CD8-positive, alpha-beta memory T cell (primary cell): ENCODE results near the gene CARD11. TPM values are rescaled to one million over a fixed set of nuclear protein-coding genes. Genes with fewer than 3 reads are reported as not detected.

Experiments
- CTCF ChIA-PET: fragments of 350-600 bp; sonication (Branson Sonifier 250); formaldehyde crosslinking; loops from one replicate; lab custom pipeline; 2021; ENCODE audit warnings: antibody characterized with exemption; lab: Charles Lee
- POLR2A ChIA-PET: fragments of 350-600 bp; sonication (Branson Sonifier 250); formaldehyde crosslinking; loops from one replicate; lab custom pipeline; 2021; ENCODE audit warnings: antibody characterized with exemption; lab: Charles Lee
- DNase-seq, 5 donors: peaks; one replicate each; pipeline versions ENCODE4 v3.0.0 to v3.0.0-alpha.2; 2020 to 2022; ENCODE audit warnings: mixed read lengths in 1 of 5
- H3K27ac ChIP-seq: one replicate; pipeline ENCODE4 v1.7.0; 2013; ENCODE audit warnings: low read depth, mild to moderate bottlenecking, low read length, moderate library complexity
- H3K27me3 ChIP-seq: 2 replicates; pipeline ENCODE4 v1.7.0; 2013; ENCODE audit warnings: low read length, mild to moderate bottlenecking; ENCODE audit not compliant: insufficient read depth, poor library complexity, severe bottlenecking
- H3K36me3 ChIP-seq: 2 replicates; pipeline ENCODE4 v1.7.0; 2013; ENCODE audit warnings: mild to moderate bottlenecking, low read length, moderate library complexity; ENCODE audit not compliant: insufficient read depth
- H3K4me1 ChIP-seq: 2 replicates; pipeline ENCODE4 v1.7.0; 2013; ENCODE audit warnings: mild to moderate bottlenecking, low read length, moderate library complexity; ENCODE audit not compliant: insufficient read depth
- H3K4me3 ChIP-seq: 2 replicates; pipeline ENCODE4 v1.7.0; 2013; ENCODE audit warnings: mild to moderate bottlenecking, low read length
- H3K9me3 ChIP-seq: 2 replicates; pipeline ENCODE4 v1.7.0; 2013; ENCODE audit warnings: mild to moderate bottlenecking, low read length
- H3K27ac Mint-ChIP-seq, 8 donors: one replicate each; pipeline ENCODE4 v1.8.0; 2020 to 2021; ENCODE audit warnings: mixed read lengths in 8 of 8, mild to moderate bottlenecking in 6 of 8, inconsistent platforms in 3 of 8, moderate library complexity in 3 of 8
- H3K27me3 Mint-ChIP-seq, 2 donors: one replicate each; pipeline ENCODE4 v1.8.0; 2020 to 2021; ENCODE audit warnings: mixed read lengths in 2 of 2, mild to moderate bottlenecking in 1 of 2, moderate library complexity in 1 of 2
- H3K36me3 Mint-ChIP-seq, 3 donors: one replicate each; pipeline ENCODE4 v1.8.0; 2020 to 2021; ENCODE audit warnings: mixed read lengths in 3 of 3, inconsistent platforms in 1 of 3, mild to moderate bottlenecking in 1 of 3
- H3K4me1 Mint-ChIP-seq, 3 donors: one replicate each; pipeline ENCODE4 v1.8.0; 2020 to 2021; ENCODE audit warnings: mixed read lengths in 3 of 3, inconsistent platforms in 1 of 3, mild to moderate bottlenecking in 1 of 3
- H3K4me3 Mint-ChIP-seq, 7 donors: one replicate each; pipeline ENCODE4 v1.8.0; 2020 to 2021; ENCODE audit warnings: mixed read lengths in 7 of 7, mild to moderate bottlenecking in 6 of 7, moderate library complexity in 4 of 7, inconsistent platforms in 2 of 7
- H3K9me3 Mint-ChIP-seq, 5 donors: one replicate each; pipeline ENCODE4 v1.8.0; 2020 to 2022; ENCODE audit warnings: mixed read lengths in 5 of 5, mild to moderate bottlenecking in 3 of 5, moderate library complexity in 2 of 5, inconsistent platforms in 1 of 5
- polyA plus RNA-seq: library from polyadenylated mRNA; unstranded; fragments of 300-500 nt; fragmentation: Illumina TruSeq; gene quantifications from one replicate; pipeline ENCODE4 v1.2.3, GENCODE V29; 2021
- total RNA-seq, 2 experiments: library from RNA; stranded (reverse); gene quantifications; one replicate each; pipeline ENCODE4 v1.2.3, GENCODE V29; 2021

CARD11 gene
- total and polyA plus RNA-seq, 3 experiments from 2014 or later: 40.9 to 72.1 (median 68.4) TPM

- CTCF ChIA-PET: interaction anchor here (1.5 kb wide), 1 partner anchor 60 kb away, joined by 3 read pairs; no protein-coding TSS in a partner anchor
- H3K4me1 Mint-ChIP-seq: peaks cover 49 to 74% (median 68%) of the 10 kb centered on the region in 3 donors
- H3K27ac Mint-ChIP-seq: no peak overlapping the region
- H3K4me3 Mint-ChIP-seq: no peak overlapping the region
- Histone ChIP-seq H3K27ac (no peak overlapping the region), H3K27me3 (no peaks in the 10 kb centered on the region), H3K9me3 (no peaks in the 10 kb centered on the region), H3K4me1 (peaks cover 36% of the 10 kb centered on the region), H3K4me3 (no peak overlapping the region), H3K36me3 (peaks cover 21% of the 10 kb centered on the region)
- H3K36me3 Mint-ChIP-seq: peaks cover 0 to 56% (median 12%) of the 10 kb centered on the region in 3 donors
- H3K27me3 Mint-ChIP-seq: peaks cover 0 to 2% of the 10 kb centered on the region in 2 donors
- no peaks in the 10 kb centered on the region for H3K9me3 Mint-ChIP-seq
- DNase-seq: no peak
- POLR2A ChIA-PET: no interaction called here
These were observed 38.4 kb downstream of the CARD11 start for GRCh38 chr7:3005257-3005656.

- no peak overlapping the region for H3K4me3 Mint-ChIP-seq
- Histone ChIP-seq H3K36me3 (peaks cover 21% of the 10 kb centered on the region), H3K4me1 (peaks cover 24% of the 10 kb centered on the region), H3K9me3 (no peaks in the 10 kb centered on the region), H3K27ac (no peak overlapping the region), H3K27me3 (no peaks in the 10 kb centered on the region), H3K4me3 (no peak overlapping the region)
- peaks cover 45 to 72% (median 67%) of the 10 kb centered on the region in 3 donors for H3K4me1 Mint-ChIP-seq
- no peak for DNase-seq
- peak overlapping the region in 5 of 8 donors; percentile 9 to 54 (median 42) for H3K27ac Mint-ChIP-seq
- POLR2A ChIA-PET: no interaction called here
- H3K27me3 Mint-ChIP-seq: peaks cover 0 to 2% of the 10 kb centered on the region in 2 donors
- CTCF ChIA-PET: no interaction called here
- peaks cover 0 to 66% (median 15%) of the 10 kb centered on the region in 3 donors for H3K36me3 Mint-ChIP-seq
- H3K9me3 Mint-ChIP-seq: no peaks in the 10 kb centered on the region
These were observed 39.7 kb downstream of the CARD11 start for GRCh38 chr7:3003936-3004335.

GRCh38 chr7:3002631-3003030, 41.0 kb downstream of the CARD11 start:
- no peak overlapping the region for H3K4me3 ChIP-seq
- H3K27ac ChIP-seq: no peak overlapping the region
- peaks cover 11% of the 10 kb centered on the region for H3K4me1 ChIP-seq
- Mint-ChIP-seq H3K4me3 (no peak overlapping the region), H3K27ac (peak overlapping the region in 1 of 8 donors; percentile 66), H3K36me3 (peaks cover 0 to 63% (median 12%) of the 10 kb centered on the region in 3 donors), H3K4me1 (peaks cover 35 to 60% (median 56%) of the 10 kb centered on the region in 3 donors), H3K27me3 (peaks cover 0 to 2% of the 10 kb centered on the region in 2 donors), H3K9me3 (no peaks in the 10 kb centered on the region)
- no peaks in the 10 kb centered on the region for H3K9me3 ChIP-seq
- no peaks in the 10 kb centered on the region for H3K27me3 ChIP-seq
- peaks cover 22% of the 10 kb centered on the region for H3K36me3 ChIP-seq
- ChIA-PET CTCF (no interaction called here), POLR2A (no interaction called here)
- DNase-seq: no peak

GRCh38 chr7:3000566-3000965, 43.1 kb downstream of the CARD11 start:
- CTCF ChIA-PET: no interaction called here
- Histone ChIP-seq H3K36me3 (peaks cover 17% of the 10 kb centered on the region), H3K4me3 (no peak overlapping the region)

GRCh38 chr7:2999078-2999500, 44.6 kb downstream of the CARD11 start:
- peaks cover 7% of the 10 kb centered on the region for H3K4me1 ChIP-seq
- POLR2A ChIA-PET: no interaction called here

More at GRCh38 chr7:3000566-3000965, 43.1 kb downstream of the CARD11 start:
- Mint-ChIP-seq H3K9me3 (peaks cover 0 to 7% (median 0%) of the 10 kb centered on the region in 5 donors), H3K36me3 (peaks cover 2 to 63% (median 10%) of the 10 kb centered on the region in 3 donors), H3K4me3 (no peak overlapping the region), H3K27ac (peak overlapping the region in 3 of 8 donors; percentile 12 to 68 (median 32)), H3K4me1 (peaks cover 28 to 49% (median 43%) of the 10 kb centered on the region in 3 donors), H3K27me3 (peaks cover 0 to 2% of the 10 kb centered on the region in 2 donors)
- peaks cover 9% of the 10 kb centered on the region for H3K4me1 ChIP-seq
- H3K27me3 ChIP-seq: no peaks in the 10 kb centered on the region
- H3K27ac ChIP-seq: no peak overlapping the region
- DNase-seq: no peak
- POLR2A ChIA-PET: interaction anchor here (1.4 kb wide), 1 partner anchor 18 kb away, joined by 3 read pairs; no protein-coding TSS in a partner anchor
- no peaks in the 10 kb centered on the region for H3K9me3 ChIP-seq

GRCh38 chr7:2997014-2997413, 46.7 kb downstream of the CARD11 start:
- H3K9me3 ChIP-seq: no peaks in the 10 kb centered on the region
- peak overlapping the region in 5 of 8 donors; percentile 44 to 91 (median 61) for H3K27ac Mint-ChIP-seq
- CTCF ChIA-PET: interaction anchor here (0.8 kb wide), 1 partner anchor 156 kb away, joined by 3 read pairs; no protein-coding TSS in a partner anchor
- no peaks in the 10 kb centered on the region for H3K27me3 Mint-ChIP-seq
- H3K27ac ChIP-seq: no peak overlapping the region
- H3K9me3 Mint-ChIP-seq: peaks cover 0 to 9% (median 0%) of the 10 kb centered on the region in 5 donors
- DNase-seq: no peak
- POLR2A ChIA-PET: no interaction called here
- no peaks in the 10 kb centered on the region for H3K27me3 ChIP-seq
- H3K36me3 Mint-ChIP-seq: peaks cover 14 to 80% (median 24%) of the 10 kb centered on the region in 3 donors
- H3K36me3 ChIP-seq: peaks cover 9% of the 10 kb centered on the region
- no peaks in the 10 kb centered on the region for H3K4me1 ChIP-seq
- H3K4me3 Mint-ChIP-seq: no peak overlapping the region
- H3K4me3 ChIP-seq: no peak overlapping the region
- H3K4me1 Mint-ChIP-seq: peaks cover 38 to 64% (median 45%) of the 10 kb centered on the region in 3 donors

More at GRCh38 chr7:2999078-2999500, 44.6 kb downstream of the CARD11 start:
- DNase-seq: no peak
- no peak overlapping the region for H3K4me3 Mint-ChIP-seq
- CTCF ChIA-PET: interaction anchor here (1.2 kb wide), 1 partner anchor 66 kb away, joined by 4 read pairs; no protein-coding TSS in a partner anchor
- Histone ChIP-seq H3K27me3 (no peaks in the 10 kb centered on the region), H3K9me3 (no peaks in the 10 kb centered on the region), H3K4me3 (no peak overlapping the region), H3K36me3 (peaks cover 15% of the 10 kb centered on the region), H3K27ac (no peak overlapping the region)
- peaks cover 0 to 2% of the 10 kb centered on the region in 2 donors for H3K27me3 Mint-ChIP-seq
- peaks cover 12 to 77% (median 20%) of the 10 kb centered on the region in 3 donors for H3K36me3 Mint-ChIP-seq
- H3K9me3 Mint-ChIP-seq: peaks cover 0 to 9% (median 0%) of the 10 kb centered on the region in 5 donors
- H3K4me1 Mint-ChIP-seq: peaks cover 37 to 62% (median 54%) of the 10 kb centered on the region in 3 donors
- H3K27ac Mint-ChIP-seq: peak overlapping the region in 6 of 8 donors; percentile 22 to 84 (median 60)

- Mint-ChIP-seq H3K36me3 (peaks cover 20 to 77% (median 29%) of the 10 kb centered on the region in 3 donors), H3K27me3 (no peaks in the 10 kb centered on the region), H3K27ac (peak overlapping the region in 3 of 8 donors; percentile 46 to 82 (median 68)), H3K4me1 (peaks cover 38 to 61% (median 46%) of the 10 kb centered on the region in 3 donors), H3K4me3 (peak overlapping the region in 1 of 7 donors; percentile 5), H3K9me3 (peaks cover 0 to 9% (median 0%) of the 10 kb centered on the region in 5 donors)
- no peaks in the 10 kb centered on the region for H3K4me1 ChIP-seq
- no peaks in the 10 kb centered on the region for H3K9me3 ChIP-seq
- H3K36me3 ChIP-seq: peaks cover 9% of the 10 kb centered on the region
- POLR2A ChIA-PET: no interaction called here
- H3K27me3 ChIP-seq: no peaks in the 10 kb centered on the region
- DNase-seq: no peak
- CTCF ChIA-PET: no interaction called here
- no peak overlapping the region for H3K4me3 ChIP-seq
- H3K27ac ChIP-seq: no peak overlapping the region
These were observed 47.5 kb downstream of the CARD11 start for GRCh38 chr7:2996141-2996540.

GRCh38 chr7:2993868-2994267, 49.8 kb downstream of the CARD11 start:
- H3K4me3 Mint-ChIP-seq: no peak overlapping the region
- H3K4me1 Mint-ChIP-seq: peaks cover 36 to 53% (median 43%) of the 10 kb centered on the region in 3 donors
- DNase-seq: no peak
- H3K4me3 ChIP-seq: no peak overlapping the region
- H3K9me3 ChIP-seq: no peaks in the 10 kb centered on the region
- no peak overlapping the region for H3K27ac ChIP-seq
- peaks cover 0 to 9% (median 0%) of the 10 kb centered on the region in 5 donors for H3K9me3 Mint-ChIP-seq
- ChIA-PET CTCF (no interaction called here), POLR2A (no interaction called here)
- peak overlapping the region in 1 of 8 donors; percentile 60 for H3K27ac Mint-ChIP-seq
- H3K4me1 ChIP-seq: no peaks in the 10 kb centered on the region
- H3K27me3 Mint-ChIP-seq: no peaks in the 10 kb centered on the region
- peaks cover 26 to 69% (median 30%) of the 10 kb centered on the region in 3 donors for H3K36me3 Mint-ChIP-seq
- H3K36me3 ChIP-seq: peaks cover 9% of the 10 kb centered on the region
- no peaks in the 10 kb centered on the region for H3K27me3 ChIP-seq
